ENCODE results near the gene SLC4A8.
A peak's percentile ranks its signal among the peaks of the same experiment; 100 is the strongest.

SLC4A8 gene

GRCh38 chr12:51395283-51396230, 29.1 kb upstream of the SLC4A8 start:
- DNase-seq, result peak; percentile 81

DNA sequence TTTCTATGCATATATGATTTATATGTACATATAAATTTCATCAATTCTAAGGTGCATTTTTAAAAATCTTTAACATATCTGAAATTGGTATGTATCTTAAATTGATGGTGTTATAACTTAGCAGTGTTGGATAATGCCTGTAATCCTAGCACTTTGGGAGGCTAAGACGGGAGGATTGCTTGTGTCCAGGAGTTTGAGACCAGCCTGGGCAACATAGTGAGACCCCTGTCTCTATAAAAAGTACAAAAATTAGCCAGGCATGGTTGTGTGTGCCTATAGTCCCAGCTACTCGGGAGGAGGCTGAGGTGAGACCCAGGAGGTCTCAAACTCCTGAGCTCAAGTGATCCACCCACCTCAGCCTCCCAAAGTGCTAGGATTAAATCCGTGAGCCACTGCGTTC, 27.0 kb upstream of the SLC4A8 start:
- DNase-seq, result no peak

- no peak for DNase-seq
These were observed 24.7 kb upstream of the SLC4A8 start for GRCh38 chr12:51399891-51400290.

DNA sequence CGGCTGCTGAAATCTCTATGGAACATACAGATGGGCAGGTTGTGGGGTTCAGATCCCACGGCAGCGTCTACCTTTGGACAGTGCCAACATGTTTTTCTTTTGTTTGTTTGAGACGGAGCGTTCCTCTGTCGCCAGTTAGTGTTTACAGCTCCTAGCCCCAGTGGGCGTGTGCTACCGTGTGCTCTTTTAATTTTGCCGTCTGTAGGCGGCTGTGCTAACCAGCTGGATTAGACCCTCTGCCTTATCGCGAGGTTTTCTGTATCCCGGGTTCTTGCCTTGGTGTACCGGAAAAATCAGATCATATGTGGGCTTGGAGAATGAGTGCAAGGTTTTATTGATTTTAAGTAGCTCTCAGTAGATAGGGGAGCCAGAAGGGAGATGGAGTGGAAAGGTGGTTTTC, 23.6 kb upstream of the SLC4A8 start:
- DNase-seq, result no peak

DNA sequence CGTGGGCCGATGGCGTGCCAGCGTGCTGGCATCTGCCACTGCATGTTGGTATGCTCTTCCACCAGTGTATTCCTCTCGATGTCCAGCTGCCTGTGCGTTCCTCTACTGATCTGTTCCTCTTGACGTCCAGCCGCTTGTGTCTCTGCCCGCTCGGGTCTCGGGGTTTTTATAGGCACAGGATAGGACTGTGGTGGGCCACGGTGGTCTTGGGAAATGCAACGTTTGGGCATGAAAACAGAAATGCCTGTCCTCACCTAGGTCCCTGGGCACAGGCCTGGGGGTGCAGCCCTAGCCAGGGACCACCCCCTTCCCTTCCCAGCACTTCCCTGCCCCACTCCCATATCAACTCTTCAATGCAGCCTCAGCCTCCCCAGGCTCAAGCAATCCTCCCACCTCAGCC, 23.1 kb upstream of the SLC4A8 start:
- no peak for DNase-seq

- DNase-seq, result no peak
These were observed 22.7 kb upstream of the SLC4A8 start for GRCh38 chr12:51401900-51402299.

GRCh38 chr12:51403159-51403558, 21.5 kb upstream of the SLC4A8 start:
- DNase-seq, result no peak

DNA sequence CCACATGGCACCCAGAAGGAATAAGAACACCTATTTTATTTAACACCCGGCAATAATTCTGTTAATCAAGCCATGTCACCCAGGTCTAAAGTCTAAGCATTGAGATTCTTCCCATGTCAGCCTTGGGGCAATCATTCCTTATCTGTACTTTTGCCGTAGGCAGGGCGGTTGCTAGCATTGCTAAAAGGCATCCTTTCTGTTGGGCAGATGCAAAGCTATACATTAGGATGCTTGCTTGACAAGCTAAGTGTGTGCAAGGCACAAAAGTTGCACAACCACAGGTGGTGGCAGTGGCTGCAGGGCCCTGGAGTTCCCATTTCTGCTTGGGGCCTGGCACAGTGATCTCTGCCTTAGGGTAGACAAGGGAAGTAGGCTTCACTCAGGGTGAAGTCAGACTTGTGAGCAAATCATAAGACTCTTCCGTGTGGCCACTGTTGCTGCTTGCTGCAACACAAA, 20.9 kb upstream of the SLC4A8 start:
- no peak for DNase-seq

DNA sequence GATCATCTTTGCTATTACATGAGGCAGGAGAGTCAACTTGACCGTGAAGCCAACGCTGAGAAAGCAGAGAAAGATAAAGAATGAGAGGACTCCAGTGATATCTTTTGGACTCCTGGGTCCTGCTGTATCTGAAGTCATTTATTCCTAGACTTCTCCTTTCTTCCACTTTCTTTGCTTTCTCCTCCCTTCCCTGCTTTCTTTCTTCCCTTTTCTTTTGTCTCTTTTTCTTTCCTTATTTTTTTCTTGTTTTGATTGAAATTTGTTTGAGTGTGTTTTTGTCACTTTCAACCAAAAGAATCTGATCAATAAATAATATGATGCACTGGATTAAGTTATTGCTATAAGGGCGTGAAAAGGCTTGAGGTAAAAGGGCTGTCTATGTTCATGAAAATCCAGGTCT, 20.0 kb upstream of the SLC4A8 start:
- no peak for DNase-seq

DNA sequence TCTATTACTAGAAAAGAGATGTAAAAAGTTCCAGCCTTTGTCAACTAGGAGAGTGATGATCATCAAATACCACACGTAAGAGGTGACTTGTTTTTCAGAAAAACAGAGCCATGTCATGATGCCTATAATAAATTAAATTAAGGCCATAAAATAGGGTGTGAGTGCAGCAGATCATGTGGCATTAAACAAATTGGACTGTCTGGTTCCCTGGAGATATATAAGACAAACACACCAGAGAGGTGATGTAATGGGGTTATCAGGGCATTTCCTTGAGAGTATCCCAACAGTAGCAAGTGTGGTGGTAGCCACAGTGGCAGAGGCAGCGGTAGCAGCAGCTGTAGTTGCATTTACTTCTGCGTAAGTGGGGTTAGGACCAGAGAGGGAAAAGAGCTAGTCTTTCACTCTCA, 18.8 kb upstream of the SLC4A8 start:
- DNase-seq, result no peak

- DNase-seq, result no peak
These were observed 18.3 kb upstream of the SLC4A8 start for GRCh38 chr12:51406290-51406689.

GRCh38 chr12:51406859-51407258, 17.8 kb upstream of the SLC4A8 start:
- DNase-seq, result no peak

GRCh38 chr12:51407604-51408003, 17.0 kb upstream of the SLC4A8 start:
- DNase-seq, result no peak

DNA sequence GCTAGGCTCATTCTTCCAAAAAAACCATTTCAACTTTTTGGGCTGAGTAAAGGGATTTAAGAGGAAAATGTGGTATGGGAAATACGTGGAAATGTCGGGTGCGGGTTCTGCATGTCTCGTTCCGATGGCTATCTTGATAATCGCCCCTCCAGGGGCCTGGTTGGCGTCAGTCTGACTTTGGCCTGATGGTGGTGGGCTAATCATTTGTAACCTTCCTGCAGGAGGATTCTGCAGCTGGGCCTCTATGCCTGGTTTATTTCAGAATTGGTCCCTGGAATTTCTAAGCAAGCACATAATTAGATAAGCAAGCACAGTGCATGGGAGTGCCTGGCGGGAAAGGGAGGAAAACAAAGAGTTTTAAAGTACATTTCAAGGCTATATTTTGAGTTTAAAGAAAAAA, 14.8 kb upstream of the SLC4A8 start:
- DNase-seq, result no peak

DNA sequence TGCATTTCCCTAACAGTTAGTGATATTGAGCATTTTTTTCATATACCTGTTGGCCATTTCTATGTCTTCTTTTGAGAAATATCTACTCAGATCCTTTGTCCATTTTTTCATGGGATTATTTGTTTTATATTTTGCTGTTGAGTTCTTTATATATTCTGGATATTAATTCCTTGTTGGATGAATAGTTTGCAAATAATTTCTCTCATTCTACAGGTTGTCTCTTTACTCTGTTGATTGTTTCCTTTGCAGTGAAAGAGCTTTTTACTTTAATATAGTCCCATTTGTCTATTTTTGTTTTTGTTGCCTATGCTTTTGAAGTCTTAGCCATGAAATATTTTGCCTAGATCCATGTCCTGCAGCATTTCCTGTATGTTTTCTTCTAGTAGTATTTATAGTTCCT, 11.5 kb upstream of the SLC4A8 start:
- DNase-seq, result no peak

GRCh38 chr12:51413791-51414190, 10.8 kb upstream of the SLC4A8 start:
- no peak for DNase-seq

- no peak for DNase-seq
These were observed 8.7 kb upstream of the SLC4A8 start for GRCh38 chr12:51415931-51416330.

DNA sequence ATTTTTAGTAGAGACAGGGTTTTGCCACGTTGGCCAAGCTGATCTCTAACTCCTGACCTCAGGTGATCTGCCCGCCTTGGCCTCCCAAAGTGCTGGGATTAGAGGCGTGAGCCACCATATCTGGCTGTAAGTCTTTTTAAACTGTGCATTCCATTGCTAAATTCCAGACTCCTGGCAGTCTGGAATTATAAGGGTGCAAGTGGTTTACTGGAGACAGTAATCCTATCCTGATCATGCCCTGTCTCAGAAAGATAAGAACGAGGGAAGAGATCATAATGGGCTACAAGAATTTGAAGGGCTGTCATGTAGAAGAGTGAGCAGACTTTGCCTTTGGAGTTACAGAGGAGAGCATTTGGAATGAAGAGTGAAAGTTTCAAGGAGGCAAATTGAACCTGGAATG, 6.8 kb upstream of the SLC4A8 start:
- DNase-seq, result no peak

DNA sequence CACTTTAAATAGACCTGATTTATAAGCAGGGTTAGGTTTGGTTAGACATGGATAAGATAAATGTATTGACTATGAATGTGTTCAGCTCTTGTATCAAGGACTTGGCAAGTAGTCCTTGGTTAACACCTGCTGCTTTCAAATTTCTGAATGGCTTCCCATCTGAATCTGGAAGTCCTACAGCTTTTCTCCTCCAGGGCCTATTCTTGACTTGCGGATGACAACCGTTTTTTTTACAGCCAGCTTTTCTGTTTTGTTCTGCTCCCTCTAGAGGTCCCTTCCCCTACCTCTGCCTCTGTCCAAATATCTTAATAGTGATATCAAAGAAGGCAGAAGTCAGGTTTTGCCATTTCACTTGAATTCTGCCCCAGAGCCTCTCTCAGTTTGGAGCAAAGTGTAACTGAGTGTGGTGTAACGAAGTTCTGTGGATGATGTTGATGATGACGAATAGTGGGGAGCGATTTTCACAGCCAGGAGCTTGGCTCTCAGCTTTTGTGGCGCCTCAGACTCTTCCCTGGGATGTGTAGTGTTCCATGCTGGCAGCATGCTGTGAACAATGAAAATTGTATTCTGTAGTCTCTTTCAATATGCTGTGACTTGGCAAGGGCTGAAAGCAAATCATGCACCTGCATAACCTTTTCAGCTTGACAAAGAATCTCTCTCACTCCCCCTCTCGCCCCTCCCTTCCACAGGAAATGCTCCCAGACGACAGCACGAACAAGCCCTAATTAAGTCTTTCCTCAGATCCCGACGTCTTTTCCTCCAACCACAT, 5.0 kb upstream of the SLC4A8 start:
- no peak for DNase-seq

GRCh38 chr12:51421266-51421884, 3.3 kb upstream of the SLC4A8 start:
- peak; percentile 78 for DNase-seq

GRCh38 chr12:51424094-51424661, 453 bp upstream of the SLC4A8 start:
- DNase-seq, result no peak

DNA sequence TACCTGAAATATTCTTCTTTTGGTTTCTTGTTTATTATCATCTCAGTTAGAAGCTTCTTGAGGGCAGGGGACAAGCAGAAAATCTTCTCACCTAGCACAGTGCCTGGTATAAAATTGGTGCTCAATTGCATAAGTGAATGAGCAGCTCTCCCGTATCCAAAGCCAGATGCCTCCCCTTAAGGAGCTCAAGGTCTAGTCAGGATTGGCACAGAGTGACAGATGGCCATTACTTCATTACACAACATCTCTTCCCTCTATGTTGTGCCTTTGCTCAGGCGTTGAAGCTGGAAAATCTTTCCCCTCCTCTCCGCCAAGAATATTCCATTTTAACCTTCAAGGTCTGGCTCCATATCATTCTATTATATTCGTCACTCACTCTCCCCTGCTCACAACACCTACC, 3.6 kb downstream of the SLC4A8 start:
- DNase-seq, result no peak

- no peak for DNase-seq
These were observed 5.1 kb downstream of the SLC4A8 start for GRCh38 chr12:51429700-51430099.
